ENCODE results near the gene VTI1A.

DNA sequence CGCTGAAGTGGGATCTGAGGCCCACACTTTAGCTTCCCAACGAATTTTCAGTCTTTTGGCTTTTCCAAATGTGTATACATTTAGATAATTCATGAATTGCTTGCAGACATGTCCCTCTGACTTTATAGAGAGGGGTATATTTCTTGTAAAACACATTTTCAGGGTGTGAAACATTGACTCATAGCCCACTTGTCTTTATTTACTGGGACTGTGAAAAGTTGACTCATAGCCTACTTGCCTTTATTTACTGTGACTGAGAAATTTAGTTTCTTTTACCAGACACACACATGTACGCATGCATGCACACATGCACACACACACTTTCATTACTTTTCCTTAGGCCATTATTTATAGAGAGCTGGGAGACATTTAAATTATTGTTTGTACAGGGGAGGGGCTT lies 79.1 kb downstream of the VTI1A start:
- TF ChIP-seq, protein P1, sequence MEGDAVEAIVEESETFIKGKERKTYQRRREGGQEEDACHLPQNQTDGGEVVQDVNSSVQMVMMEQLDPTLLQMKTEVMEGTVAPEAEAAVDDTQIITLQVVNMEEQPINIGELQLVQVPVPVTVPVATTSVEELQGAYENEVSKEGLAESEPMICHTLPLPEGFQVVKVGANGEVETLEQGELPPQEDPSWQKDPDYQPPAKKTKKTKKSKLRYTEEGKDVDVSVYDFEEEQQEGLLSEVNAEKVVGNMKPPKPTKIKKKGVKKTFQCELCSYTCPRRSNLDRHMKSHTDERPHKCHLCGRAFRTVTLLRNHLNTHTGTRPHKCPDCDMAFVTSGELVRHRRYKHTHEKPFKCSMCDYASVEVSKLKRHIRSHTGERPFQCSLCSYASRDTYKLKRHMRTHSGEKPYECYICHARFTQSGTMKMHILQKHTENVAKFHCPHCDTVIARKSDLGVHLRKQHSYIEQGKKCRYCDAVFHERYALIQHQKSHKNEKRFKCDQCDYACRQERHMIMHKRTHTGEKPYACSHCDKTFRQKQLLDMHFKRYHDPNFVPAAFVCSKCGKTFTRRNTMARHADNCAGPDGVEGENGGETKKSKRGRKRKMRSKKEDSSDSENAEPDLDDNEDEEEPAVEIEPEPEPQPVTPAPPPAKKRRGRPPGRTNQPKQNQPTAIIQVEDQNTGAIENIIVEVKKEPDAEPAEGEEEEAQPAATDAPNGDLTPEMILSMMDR (conservative IDR thresholded peaks at IDR 0.05): no peak
- no peak for TF ChIP-seq EZH2 (IDR thresholded peaks at IDR 0.05; ENCODE audit: low read depth)
